CD14-positive monocyte (primary cell): Measurements from ENCODE around the gene DNAH1. TPM values are rescaled to one million over a fixed set of nuclear protein-coding genes. Genes with fewer than 3 reads are reported as not detected.

ENCODE experiments used
- DNase-seq, 3 donors: peaks; one replicate each; pipeline ENCODE4 v3.0.0-alpha.2; 2011 to 2022
- H2AFZ ChIP-seq: 2 replicates; pipeline ENCODE4 v1.6.0; 2012; ENCODE audit warnings: mild to moderate bottlenecking, low read depth, low read length, inconsistent platforms; ENCODE audit not compliant: insufficient read depth, poor library complexity, severe bottlenecking
- H3K27ac ChIP-seq, 2 donors: 1 replicate in 1 of 2; 2 replicates in 1 of 2; pipeline ENCODE4 v1.5.1; 2012 to 2013; ENCODE audit warnings: low read length in 2 of 2, control low read depth in 1 of 2, inconsistent platforms in 1 of 2, low read depth in 1 of 2, mild to moderate bottlenecking in 1 of 2
- H3K27me3 ChIP-seq, 2 donors: one replicate each; pipeline versions ENCODE4 v1.6.0 to v1.6.1; 2011 to 2013; ENCODE audit warnings: low read length in 2 of 2; ENCODE audit not compliant: control insufficient read depth in 2 of 2, insufficient read depth in 2 of 2
- H3K36me3 ChIP-seq, 2 donors: replicated peaks in 1 of 2; 1 replicate in 1 of 2; 2 replicates in 1 of 2; pipeline versions ENCODE4 v1.5.1 to v1.6.1; 2012 to 2013; ENCODE audit warnings: low read length in 2 of 2, control low read depth in 1 of 2, inconsistent platforms in 1 of 2, mild to moderate bottlenecking in 1 of 2; ENCODE audit not compliant: insufficient read depth in 2 of 2, control insufficient read depth in 1 of 2
- H3K4me1 ChIP-seq, 2 donors: 1 replicate in 1 of 2; 2 replicates in 1 of 2; pipeline versions ENCODE4 v1.5.1 to v1.6.1; 2012 to 2013; ENCODE audit warnings: low read length in 2 of 2, control low read depth in 1 of 2, inconsistent platforms in 1 of 2, mild to moderate bottlenecking in 1 of 2, moderate library complexity in 1 of 2; ENCODE audit not compliant: insufficient read depth in 2 of 2, control insufficient read depth in 1 of 2
- H3K4me2 ChIP-seq: replicated peaks from 2 replicates; pipeline ENCODE3; 2012; ENCODE audit warnings: low read length, moderate library complexity, mild to moderate bottlenecking; ENCODE audit not compliant: poor library complexity, severe bottlenecking; ENCODE audit errors: extremely low read depth
- H3K4me3 ChIP-seq, 3 experiments: fragments of 200-600 bp in 1 of 3; sonication (generic) in 1 of 3; replicated peaks in 1 of 3; 1 replicate in 2 of 3; 2 replicates in 1 of 3; pipeline ENCODE4 v1.5.1; 2011 to 2013; ENCODE audit warnings: low read length in 3 of 3, mild to moderate bottlenecking in 3 of 3, control low read depth in 2 of 3, low read depth in 2 of 3, inconsistent platforms in 1 of 3, moderate library complexity in 1 of 3
- H3K79me2 ChIP-seq: 2 replicates; pipeline ENCODE4 v1.6.0; 2012; ENCODE audit warnings: mild to moderate bottlenecking, control low read depth, inconsistent platforms, low read length, moderate library complexity; ENCODE audit not compliant: insufficient read depth
- H3K9ac ChIP-seq: 2 replicates; pipeline ENCODE4 v1.6.0; 2017; ENCODE audit warnings: low read length, mild to moderate bottlenecking; ENCODE audit not compliant: insufficient read depth, poor library complexity, severe bottlenecking
- H3K9me3 ChIP-seq, 2 donors: replicated peaks in 1 of 2; 1 replicate in 1 of 2; 2 replicates in 1 of 2; pipeline versions ENCODE4 v1.5.1 to v1.6.1; 2012 to 2013; ENCODE audit warnings: low read length in 2 of 2, control low read depth in 1 of 2; ENCODE audit not compliant: control insufficient read depth in 1 of 2, insufficient read depth in 1 of 2
- H4K20me1 ChIP-seq: 2 replicates; pipeline ENCODE4 v1.6.0; 2012; ENCODE audit warnings: mild to moderate bottlenecking, low read length, control low read depth, moderate library complexity; ENCODE audit not compliant: insufficient read depth
- H3K27ac Mint-ChIP-seq, 7 donors: one replicate each; pipeline ENCODE4 v1.8.0; 2020; ENCODE audit warnings: mild to moderate bottlenecking in 7 of 7, mixed read lengths in 7 of 7, moderate library complexity in 6 of 7, inconsistent platforms in 2 of 7
- H3K27me3 Mint-ChIP-seq, 3 donors: one replicate each; pipeline ENCODE4 v1.8.0; 2021 to 2022; ENCODE audit warnings: low read depth in 3 of 3, mild to moderate bottlenecking in 3 of 3, mixed read lengths in 3 of 3, moderate library complexity in 3 of 3, inconsistent platforms in 1 of 3
- H3K36me3 Mint-ChIP-seq, 2 donors: one replicate each; pipeline ENCODE4 v1.8.0; 2020; ENCODE audit warnings: mixed read lengths in 2 of 2, inconsistent platforms in 1 of 2, mild to moderate bottlenecking in 1 of 2
- H3K4me1 Mint-ChIP-seq: one replicate; pipeline ENCODE4 v1.8.0; 2020; ENCODE audit warnings: mild to moderate bottlenecking, mixed read lengths
- H3K4me3 Mint-ChIP-seq, 2 donors: one replicate each; pipeline ENCODE4 v1.8.0; 2020; ENCODE audit warnings: mild to moderate bottlenecking in 2 of 2, mixed read lengths in 2 of 2, moderate library complexity in 1 of 2
- H3K9me3 Mint-ChIP-seq, 7 donors: one replicate each; pipeline ENCODE4 v1.8.0; 2020 to 2022; ENCODE audit warnings: mixed read lengths in 7 of 7, mild to moderate bottlenecking in 6 of 7, moderate library complexity in 6 of 7, inconsistent platforms in 2 of 7
- CTCF ChIP-seq: fragments of 200-600 bp; IDR thresholded peaks from one replicate; pipeline ENCODE4 v1.8.0; 2022; ENCODE audit warnings: antibody characterized with exemption, mild to moderate bottlenecking
- WGBS: methylation state at CpG from one replicate; pipeline ENCODE4 v1.1.5; 2013; ENCODE audit warnings: missing lambda C conversion rate; ENCODE audit not compliant: insufficient coverage; 5-methylcytosine and 5-hydroxymethylcytosine counted together
- intact Hi-C, 2 donors: fragments of 100-400 bp; cut with micrococcal nuclease; formaldehyde crosslinking; loops; one replicate each; pipeline versions ENCODE4 v1.15.0 to v1.15.1; 2023
- polyA plus RNA-seq, 3 donors: library from polyadenylated mRNA; depleted of rRNA in 1 of 3; unstranded in 2 of 3; stranded (reverse) in 1 of 3; fragments of 300-500 nt in 2 of 3; fragments of >200 nt in 1 of 3; fragmentation: Illumina TruSeq in 2 of 3; gene quantifications; 1 replicate in 2 of 3; 2 replicates in 1 of 3; pipeline ENCODE4 v1.2.3, GENCODE V29; 2012 to 2021

Gene DNAH1
- polyA plus RNA-seq, 3 donors: 0.15 to 47.0 (median 0.25) TPM

- intact Hi-C loops: loop anchor here in 1 of 2 donors (2.0 to 10.0 kb wide), 2 partner anchors 19 to 117 kb away; partner anchors contain the start of gene GLYCTK
- Histone ChIP-seq H3K9me3 (no peaks in the 10 kb centered on the region), H3K27me3 (no peaks in the 10 kb centered on the region), H4K20me1 (peaks cover 9% of the 10 kb centered on the region), H3K4me2 (no peak overlapping the region), H3K4me3 (no peak overlapping the region), H3K36me3 (peaks cover 76 to 86% of the 10 kb centered on the region in 2 donors), H3K79me2 (no peaks in the 10 kb centered on the region), H3K4me1 (no peaks in the 10 kb centered on the region), H3K27ac (no peak overlapping the region), H3K9ac (no peak overlapping the region), H2AFZ (no peak overlapping the region)
- TF ChIP-seq CTCF: no peak
- 100% methylated on average over 1 of the region's 1 CpG for WGBS
- no peak for DNase-seq
- Mint-ChIP-seq H3K4me3 (no peak overlapping the region), H3K27ac (peak overlapping the region in 4 of 7 donors; percentile 26 to 30 (median 27)), H3K36me3 (peaks cover 66 to 85% of the 10 kb centered on the region in 2 donors), H3K27me3 (no peaks in the 10 kb centered on the region), H3K4me1 (no peaks in the 10 kb centered on the region), H3K9me3 (peaks cover 0 to 2% (median 0%) of the 10 kb centered on the region in 7 donors)
These were observed 85.4 kb downstream of the DNAH1 start for GRCh38 chr3:52401551-52401950.

GRCh38 chr3:52402101-52402521 lies 86.0 kb downstream of the DNAH1 start:
- H3K27me3 ChIP-seq: no peaks in the 10 kb centered on the region
- H3K9ac ChIP-seq: no peak overlapping the region
- Mint-ChIP-seq H3K4me3 (no peak overlapping the region), H3K27ac (no peak overlapping the region), H3K36me3 (peaks cover 72 to 89% of the 10 kb centered on the region in 2 donors), H3K9me3 (peaks cover 0 to 2% (median 0%) of the 10 kb centered on the region in 7 donors), H3K27me3 (no peaks in the 10 kb centered on the region), H3K4me1 (no peaks in the 10 kb centered on the region)
- no peak overlapping the region for H3K27ac ChIP-seq
- no peaks in the 10 kb centered on the region for H3K4me1 ChIP-seq
- 97% methylated on average over 15 of the region's 16 CpGs for WGBS
- no peak overlapping the region for H2AFZ ChIP-seq
- peaks cover 9% of the 10 kb centered on the region for H4K20me1 ChIP-seq
- no peak overlapping the region for H3K4me3 ChIP-seq
- TF ChIP-seq CTCF: no peak
- H3K79me2 ChIP-seq: peaks cover 1% of the 10 kb centered on the region
- no peak for DNase-seq
- H3K4me2 ChIP-seq: no peak overlapping the region
- intact Hi-C loops: loop anchor here in 1 of 2 donors (10.0 kb wide), 1 partner anchor 117 kb away; the partner anchor contains the start of gene GLYCTK
- peaks cover 79 to 92% of the 10 kb centered on the region in 2 donors for H3K36me3 ChIP-seq
- no peaks in the 10 kb centered on the region for H3K9me3 ChIP-seq
